Bronchial epithelial cell (primary cell): ENCODE data around the gene CHD6. TPM values are rescaled to one million over a fixed set of nuclear protein-coding genes. Genes with fewer than 3 reads are reported as not detected.

ENCODE experiments used
- DNase-seq: peaks from one replicate; pipeline ENCODE4 v3.0.0-alpha.2; 2010; ENCODE audit warnings: low read depth
- FAIRE-seq: peaks from 2 replicates; lab custom pipeline; 2011; peaks lifted over from hg19 to GRCh38; lab: Jason Lieb, UNC
- H3K27me3 ChIP-seq: 2 replicates; pipeline ENCODE4 v1.5.1; 2011; ENCODE audit warnings: low read length; ENCODE audit not compliant: control insufficient read depth, insufficient read depth
- H3K36me3 ChIP-seq: 2 replicates; pipeline ENCODE4 v1.5.1; 2011; ENCODE audit warnings: low read length; ENCODE audit not compliant: control insufficient read depth, insufficient read depth
- H3K4me3 ChIP-seq: 2 replicates; pipeline ENCODE4 v1.5.1; 2011; ENCODE audit warnings: mild to moderate bottlenecking, low read depth, low read length, control low read depth
- total RNA-seq: library from RNA; depleted of rRNA; stranded (reverse); fragments of >200 nt; gene quantifications from 2 replicates; pipeline ENCODE4 v1.2.1, GENCODE V29; 2014
- TF ChIP-seq, protein P1 (sequence below): IDR thresholded peaks from 2 replicates; pipeline ENCODE4 v1.5.1; 2011; ENCODE audit warnings: mild to moderate bottlenecking, moderate library complexity, low read length, control low read depth, inconsistent platforms; ENCODE audit not compliant: insufficient read depth, severe bottlenecking

The CHD6 gene
- total RNA-seq, 1 donor from 2014 or later, result 10.8 TPM

DNA sequence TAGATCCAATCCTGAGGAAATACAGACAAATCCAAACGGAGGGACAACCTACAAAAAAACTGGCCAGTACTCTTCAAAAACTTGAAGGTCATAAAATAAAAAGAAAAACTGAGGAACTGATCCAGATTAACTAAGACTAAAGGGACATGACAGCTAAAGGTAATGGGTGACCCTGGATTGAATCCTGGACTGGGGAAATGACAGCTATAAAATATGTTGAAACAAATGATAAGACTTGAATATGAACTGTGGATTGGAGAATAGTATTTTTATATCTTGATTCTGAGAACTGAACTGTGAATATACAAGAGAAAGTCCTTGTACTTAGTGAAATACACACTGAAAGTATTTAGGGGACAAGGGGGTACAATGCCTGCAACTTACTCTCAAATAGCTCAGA lies 154.6 kb downstream of the CHD6 start:
- DNase-seq (no peak), FAIRE-seq (no peak)
- Histone ChIP-seq H3K4me3 (no peak overlapping the region), H3K36me3 (no peaks in the 10 kb centered on the region), H3K27me3 (no peaks in the 10 kb centered on the region)
- TF ChIP-seq, protein P1, sequence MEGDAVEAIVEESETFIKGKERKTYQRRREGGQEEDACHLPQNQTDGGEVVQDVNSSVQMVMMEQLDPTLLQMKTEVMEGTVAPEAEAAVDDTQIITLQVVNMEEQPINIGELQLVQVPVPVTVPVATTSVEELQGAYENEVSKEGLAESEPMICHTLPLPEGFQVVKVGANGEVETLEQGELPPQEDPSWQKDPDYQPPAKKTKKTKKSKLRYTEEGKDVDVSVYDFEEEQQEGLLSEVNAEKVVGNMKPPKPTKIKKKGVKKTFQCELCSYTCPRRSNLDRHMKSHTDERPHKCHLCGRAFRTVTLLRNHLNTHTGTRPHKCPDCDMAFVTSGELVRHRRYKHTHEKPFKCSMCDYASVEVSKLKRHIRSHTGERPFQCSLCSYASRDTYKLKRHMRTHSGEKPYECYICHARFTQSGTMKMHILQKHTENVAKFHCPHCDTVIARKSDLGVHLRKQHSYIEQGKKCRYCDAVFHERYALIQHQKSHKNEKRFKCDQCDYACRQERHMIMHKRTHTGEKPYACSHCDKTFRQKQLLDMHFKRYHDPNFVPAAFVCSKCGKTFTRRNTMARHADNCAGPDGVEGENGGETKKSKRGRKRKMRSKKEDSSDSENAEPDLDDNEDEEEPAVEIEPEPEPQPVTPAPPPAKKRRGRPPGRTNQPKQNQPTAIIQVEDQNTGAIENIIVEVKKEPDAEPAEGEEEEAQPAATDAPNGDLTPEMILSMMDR, result no peak

DNA sequence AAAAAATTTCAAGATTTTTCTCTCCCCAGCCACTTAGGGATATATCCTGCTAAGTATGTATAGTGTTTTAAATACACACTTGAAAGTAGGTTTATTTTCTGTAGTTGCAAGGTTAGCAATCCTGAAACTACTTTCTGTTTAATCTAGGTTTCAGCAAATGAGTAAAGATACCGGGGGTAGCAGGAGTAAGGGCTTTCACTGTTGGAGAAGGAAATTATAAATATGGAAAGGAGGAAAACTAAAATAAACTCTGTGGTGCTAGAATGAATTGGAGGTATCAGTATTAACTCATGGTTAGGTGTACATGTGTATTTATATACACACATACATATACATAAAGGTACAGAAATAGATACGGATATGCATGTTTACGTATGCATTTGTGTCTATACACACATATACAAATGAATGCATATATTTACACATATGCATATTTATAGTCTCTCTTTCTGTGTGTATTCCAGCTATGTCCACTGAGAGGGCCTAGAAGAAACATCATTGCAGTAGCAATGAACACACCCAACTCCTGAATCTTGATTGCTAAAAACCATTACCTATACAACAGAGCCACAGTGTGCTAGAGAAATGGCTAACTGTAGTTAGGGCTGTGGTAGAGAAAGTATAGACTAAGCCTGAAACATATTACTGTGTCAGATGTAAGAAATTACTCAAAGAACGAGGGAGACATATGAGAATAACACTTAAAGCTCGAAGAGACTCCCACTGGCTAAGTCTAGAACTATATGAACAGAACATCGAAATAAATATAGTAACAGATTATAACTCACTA lies 155.6 kb downstream of the CHD6 start:
- Histone ChIP-seq H3K36me3 (no peaks in the 10 kb centered on the region), H3K4me3 (no peak overlapping the region), H3K27me3 (no peaks in the 10 kb centered on the region)
- no peak for FAIRE-seq
- DNase-seq, result no peak
- TF ChIP-seq, protein P1, result no peak

DNA sequence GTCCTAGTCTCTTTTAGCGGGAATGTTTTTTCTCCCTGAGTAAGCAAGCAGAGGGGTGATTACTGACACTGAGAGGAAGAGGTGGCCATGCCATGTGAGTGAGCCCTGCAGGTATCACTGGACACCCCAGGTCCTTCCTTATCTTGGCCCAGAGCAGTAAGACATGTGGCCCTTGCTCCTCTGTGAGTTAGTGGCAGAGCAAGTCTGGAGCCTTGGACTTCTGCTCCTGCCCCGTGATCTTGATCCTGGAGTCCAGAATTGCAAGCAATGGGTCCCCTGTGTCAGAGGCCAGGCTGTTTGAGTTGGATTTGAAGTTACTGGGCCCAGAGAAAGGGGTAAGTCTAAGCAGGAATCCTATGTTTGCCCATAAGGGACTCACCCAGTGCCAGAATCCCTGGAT lies 159.4 kb downstream of the CHD6 start:
- Histone ChIP-seq H3K36me3 (peaks cover 7% of the 10 kb centered on the region), H3K27me3 (no peaks in the 10 kb centered on the region), H3K4me3 (no peak overlapping the region)
- FAIRE-seq (no peak), DNase-seq (no peak)
- TF ChIP-seq, protein P1, result no peak

DNA sequence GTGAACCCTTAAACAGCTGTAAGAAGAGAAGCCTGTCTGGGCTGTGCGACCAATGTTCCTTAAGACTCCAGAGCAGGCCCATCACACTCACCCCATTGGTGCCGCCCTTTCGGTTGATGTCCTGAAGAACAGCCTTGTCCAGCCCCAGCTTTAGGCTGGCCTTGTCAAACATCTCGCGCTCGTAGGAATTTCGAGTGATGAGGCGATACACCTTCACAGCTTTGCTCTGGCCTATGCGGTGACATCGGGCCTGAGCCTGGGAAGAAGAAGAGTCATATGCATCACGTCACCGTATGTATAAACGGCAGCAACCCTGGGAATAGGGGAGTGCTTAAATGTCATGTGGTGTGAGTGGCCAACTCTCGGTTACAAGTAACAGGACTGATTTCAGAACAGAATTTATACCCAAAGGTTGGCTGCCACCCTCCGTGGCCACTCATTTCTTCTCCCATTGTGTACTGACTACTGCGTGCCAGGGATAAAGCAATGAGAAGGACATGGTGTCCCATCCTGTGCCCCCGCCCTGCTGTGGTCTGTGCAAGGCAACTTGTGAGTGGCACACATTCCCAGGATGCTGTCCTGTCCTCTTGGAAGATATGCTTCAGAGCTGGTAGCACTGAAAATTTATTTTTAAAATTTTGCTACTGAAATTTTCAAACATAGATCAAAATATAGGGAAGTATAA lies 160.9 kb downstream of the CHD6 start:
- DNase-seq (no peak), FAIRE-seq (no peak)
- TF ChIP-seq, protein P1, result no peak
- H3K36me3 ChIP-seq, result peaks cover 7% of the 10 kb centered on the region
- no peaks in the 10 kb centered on the region for H3K27me3 ChIP-seq
- H3K4me3 ChIP-seq, result no peak overlapping the region

DNA sequence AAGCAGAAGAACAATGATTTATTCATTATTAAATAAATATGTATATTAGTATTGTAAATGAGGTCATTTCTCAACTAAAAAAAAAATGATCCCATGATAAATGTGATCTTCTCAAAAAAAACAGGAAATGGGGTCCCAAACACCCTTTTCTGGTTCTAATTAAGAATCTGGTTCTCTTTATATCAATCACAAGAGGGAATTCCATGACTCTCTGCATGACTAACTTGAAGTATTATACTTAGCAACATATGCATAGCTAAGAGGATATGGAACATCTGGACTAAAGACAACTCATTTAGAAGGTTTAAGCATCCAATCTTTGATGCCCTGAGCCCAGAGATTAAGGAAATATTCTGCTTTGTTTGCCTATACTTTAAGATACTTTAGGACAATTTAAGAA lies 161.8 kb downstream of the CHD6 start:
- no peak overlapping the region for H3K4me3 ChIP-seq
- FAIRE-seq (no peak), DNase-seq (no peak)
- no peaks in the 10 kb centered on the region for H3K27me3 ChIP-seq
- TF ChIP-seq, protein P1, result no peak
- H3K36me3 ChIP-seq, result peaks cover 9% of the 10 kb centered on the region
